H9 (cell line): ENCODE data around the gene ICE1. TPM values are rescaled to one million over a fixed set of nuclear protein-coding genes. Genes with fewer than 3 reads are reported as not detected.

Source experiments
- DNase-seq: peaks from one replicate; pipeline ENCODE4 v3.0.0-alpha.2; 2017
- H2AFZ ChIP-seq: one replicate; pipeline ENCODE4 v1.6.1; 2013; ENCODE audit warnings: mild to moderate bottlenecking, low read length, control low read depth, moderate library complexity
- H2AK5ac ChIP-seq: 2 replicates; pipeline ENCODE4 v1.6.1; 2013; ENCODE audit warnings: low read length, control low read depth, mixed read lengths; ENCODE audit not compliant: insufficient read length
- H2BK120ac ChIP-seq: one replicate; pipeline ENCODE4 v1.6.1; 2013; ENCODE audit warnings: low read depth, mild to moderate bottlenecking, low read length, control low read depth, inconsistent platforms; ENCODE audit not compliant: poor library complexity, severe bottlenecking
- H2BK12ac ChIP-seq: 2 replicates; pipeline ENCODE4 v1.6.1; 2013; ENCODE audit warnings: low read length, control low read depth, mixed read lengths, low read depth; ENCODE audit not compliant: insufficient read length
- H2BK15ac ChIP-seq: 2 replicates; pipeline ENCODE4 v1.6.1; 2013; ENCODE audit warnings: low read depth, low read length, control low read depth
- H2BK20ac ChIP-seq: one replicate; pipeline ENCODE4 v1.6.1; 2013; ENCODE audit warnings: low read depth, mild to moderate bottlenecking, low read length, control low read depth, inconsistent platforms; ENCODE audit not compliant: poor library complexity, severe bottlenecking
- H2BK5ac ChIP-seq: 2 replicates; pipeline ENCODE4 v1.6.1; 2013; ENCODE audit warnings: low read length, control low read depth, mixed read lengths; ENCODE audit not compliant: insufficient read length
- H3K14ac ChIP-seq: 2 replicates; pipeline ENCODE4 v1.6.1; 2013; ENCODE audit warnings: low read length, control low read depth; ENCODE audit not compliant: insufficient read depth
- H3K18ac ChIP-seq: 2 replicates; pipeline ENCODE4 v1.6.1; 2013; ENCODE audit warnings: low read depth, mild to moderate bottlenecking, mixed read lengths, low read length, control low read depth; ENCODE audit not compliant: insufficient read length
- H3K23ac ChIP-seq: 2 replicates; pipeline ENCODE4 v1.6.1; 2013; ENCODE audit warnings: low read length, control low read depth, mixed read lengths, low read depth; ENCODE audit not compliant: insufficient read length
- H3K23me2 ChIP-seq: 2 replicates; pipeline ENCODE4 v1.6.1; 2013; ENCODE audit warnings: low read depth, mild to moderate bottlenecking, mixed read lengths, low read length, control low read depth; ENCODE audit not compliant: insufficient read length, poor library complexity, severe bottlenecking
- H3K27ac ChIP-seq: 2 replicates; pipeline ENCODE4 v1.5.1; 2013; ENCODE audit warnings: low read length, control low read depth, mixed read lengths, low read depth; ENCODE audit not compliant: insufficient read length
- H3K27me3 ChIP-seq: 2 replicates; pipeline ENCODE4 v1.6.1; 2013; ENCODE audit warnings: low read length, control low read depth, inconsistent platforms; ENCODE audit not compliant: insufficient read depth
- H3K4ac ChIP-seq: 2 replicates; pipeline ENCODE4 v1.6.1; 2013; ENCODE audit warnings: low read depth, mild to moderate bottlenecking, control low read depth, inconsistent platforms, low read length, moderate library complexity
- H3K4me1 ChIP-seq: 2 replicates; pipeline ENCODE4 v1.6.1; 2013; ENCODE audit warnings: low read length, control low read depth, inconsistent platforms; ENCODE audit not compliant: insufficient read depth
- H3K4me2 ChIP-seq: 2 replicates; pipeline ENCODE4 v1.6.1; 2013; ENCODE audit warnings: low read length, control low read depth, mixed read lengths; ENCODE audit not compliant: insufficient read length, insufficient read depth
- H3K56ac ChIP-seq: 2 replicates; pipeline ENCODE4 v1.6.1; 2013; ENCODE audit warnings: low read depth, mild to moderate bottlenecking, mixed read lengths, low read length, control low read depth; ENCODE audit not compliant: insufficient read length
- H3K79me1 ChIP-seq: 2 replicates; pipeline ENCODE4 v1.6.1; 2013; ENCODE audit warnings: low read depth, mild to moderate bottlenecking, moderate library complexity, low read length, control low read depth, inconsistent platforms; ENCODE audit not compliant: insufficient read depth, poor library complexity, severe bottlenecking
- H3K79me2 ChIP-seq: 2 replicates; pipeline ENCODE4 v1.6.1; 2013; ENCODE audit warnings: low read length, control low read depth, inconsistent platforms; ENCODE audit not compliant: insufficient read depth
- H3K9ac ChIP-seq: 2 replicates; pipeline ENCODE4 v1.6.1; 2013; ENCODE audit warnings: low read length, control low read depth, mixed read lengths; ENCODE audit not compliant: insufficient read length; ENCODE audit errors: extremely low read depth
- H3K9me3 ChIP-seq: one replicate; pipeline ENCODE4 v1.6.1; 2013; ENCODE audit warnings: low read depth, low read length, inconsistent platforms; ENCODE audit not compliant: control insufficient read depth
- H3T11ph ChIP-seq: one replicate; pipeline ENCODE4 v1.6.1; 2013; ENCODE audit warnings: mild to moderate bottlenecking, low read length, control low read depth, inconsistent platforms
- H4K20me1 ChIP-seq: one replicate; pipeline ENCODE4 v1.6.1; 2013; ENCODE audit not compliant: control insufficient read depth, insufficient read length, insufficient read depth
- H4K5ac ChIP-seq: 2 replicates; pipeline ENCODE4 v1.6.1; 2013; ENCODE audit warnings: low read depth, mild to moderate bottlenecking, mixed read lengths, low read length, control low read depth; ENCODE audit not compliant: insufficient read length
- H4K8ac ChIP-seq: replicated peaks from 2 replicates; pipeline ENCODE4 v1.6.1; 2013; ENCODE audit warnings: low read length, control low read depth, mixed read lengths, low read depth; ENCODE audit not compliant: insufficient read length
- H4K91ac ChIP-seq: 2 replicates; pipeline ENCODE4 v1.6.1; 2013; ENCODE audit warnings: low read depth, mild to moderate bottlenecking, moderate library complexity, mixed read lengths, low read length, control low read depth; ENCODE audit not compliant: insufficient read length
- H3K27ac Mint-ChIP-seq, 3 experiments: 2 replicates in 2 of 3; 3 replicates in 1 of 3; pipeline ENCODE4 v1.8.0; 2020 to 2021; ENCODE audit warnings: mixed read lengths in 3 of 3, mild to moderate bottlenecking in 1 of 3, moderate library complexity in 1 of 3
- H3K27me3 Mint-ChIP-seq: 2 replicates; pipeline ENCODE4 v1.8.0; 2021; ENCODE audit warnings: low read depth, mild to moderate bottlenecking, moderate library complexity, mixed read lengths
- H3K36me3 Mint-ChIP-seq, 3 experiments: 2 replicates in 2 of 3; 3 replicates in 1 of 3; pipeline ENCODE4 v1.8.0; 2020 to 2021; ENCODE audit warnings: low read depth in 3 of 3, mixed read lengths in 3 of 3; ENCODE audit not compliant: insufficient read depth in 1 of 3
- H3K4me1 Mint-ChIP-seq, 2 experiments: 2 replicates each; pipeline ENCODE4 v1.8.0; 2020; ENCODE audit warnings: mixed read lengths in 2 of 2
- H3K4me3 Mint-ChIP-seq, 2 experiments: 2 replicates in 1 of 2; 3 replicates in 1 of 2; pipeline ENCODE4 v1.8.0; 2020 to 2021; ENCODE audit warnings: mild to moderate bottlenecking in 2 of 2, mixed read lengths in 2 of 2, moderate library complexity in 1 of 2
- H3K9me3 Mint-ChIP-seq, 2 experiments: 2 replicates in 1 of 2; 3 replicates in 1 of 2; pipeline ENCODE4 v1.8.0; 2020; ENCODE audit warnings: mild to moderate bottlenecking in 2 of 2, mixed read lengths in 2 of 2, moderate library complexity in 1 of 2
- WGBS: extraction: QIAGEN DNeasy Blood & Tissue Kit; methylation state at CpG from one replicate; pipeline ENCODE4 v1.1.7; 2013; ENCODE audit warnings: missing lambda C conversion rate, low lambda C conversion rate, mixed read lengths; ENCODE audit not compliant: insufficient read length; ENCODE audit errors: extremely low coverage; 5-methylcytosine and 5-hydroxymethylcytosine counted together
- total RNA-seq: library from RNA; stranded (reverse); gene quantifications from 2 replicates; pipeline ENCODE4 v1.2.1, GENCODE V29; 2021
- TF ChIP-seq, protein P1 (sequence below): fragments of 200-600 bp; sonication (generic); conservative IDR thresholded peaks from 3 replicates; pipeline ENCODE4 v1.8.0; 2021; ENCODE audit warnings: antibody characterized with exemption, mild to moderate bottlenecking

ICE1 gene
- total RNA-seq, 1 experiment from 2014 or later, result 45.1 TPM

DNA sequence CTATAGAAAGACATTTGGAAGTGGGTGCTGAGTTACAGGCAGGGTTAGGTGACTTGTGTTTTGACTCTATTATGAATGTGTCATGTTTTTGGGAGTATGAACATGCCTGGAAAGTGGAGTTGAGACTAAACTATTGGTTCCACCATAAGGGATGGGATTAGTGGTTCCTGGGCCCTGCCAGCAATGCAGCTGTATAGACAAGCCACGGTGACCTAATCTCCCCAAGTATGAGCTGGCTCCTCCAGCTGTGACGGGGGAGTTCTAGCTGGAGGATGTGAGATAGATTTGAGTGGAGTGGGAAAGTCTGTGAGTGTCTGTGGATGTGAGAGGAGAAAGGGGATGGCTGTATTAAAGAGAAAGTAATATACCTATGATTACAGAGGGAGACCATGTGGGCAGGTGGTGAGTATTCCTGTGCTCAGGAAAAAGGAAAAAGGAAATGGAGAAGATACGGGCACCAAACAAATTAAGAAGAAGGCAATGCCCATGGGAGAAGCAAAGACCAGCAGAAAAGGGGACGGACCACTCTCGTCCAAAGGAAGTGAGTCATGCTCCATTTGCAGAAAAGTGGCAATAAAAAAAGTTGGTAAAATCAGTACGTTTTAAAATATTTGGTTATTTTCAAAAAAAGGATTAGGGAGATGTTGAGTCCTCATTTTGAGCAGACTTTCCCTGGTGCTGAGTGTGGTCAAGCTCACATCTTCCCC lies 48.3 kb upstream of the ICE1 start:
- H3K27me3 Mint-ChIP-seq, result no peaks in the 10 kb centered on the region; the same call in 1 of the 2 replicates
- TF ChIP-seq, protein P1, sequence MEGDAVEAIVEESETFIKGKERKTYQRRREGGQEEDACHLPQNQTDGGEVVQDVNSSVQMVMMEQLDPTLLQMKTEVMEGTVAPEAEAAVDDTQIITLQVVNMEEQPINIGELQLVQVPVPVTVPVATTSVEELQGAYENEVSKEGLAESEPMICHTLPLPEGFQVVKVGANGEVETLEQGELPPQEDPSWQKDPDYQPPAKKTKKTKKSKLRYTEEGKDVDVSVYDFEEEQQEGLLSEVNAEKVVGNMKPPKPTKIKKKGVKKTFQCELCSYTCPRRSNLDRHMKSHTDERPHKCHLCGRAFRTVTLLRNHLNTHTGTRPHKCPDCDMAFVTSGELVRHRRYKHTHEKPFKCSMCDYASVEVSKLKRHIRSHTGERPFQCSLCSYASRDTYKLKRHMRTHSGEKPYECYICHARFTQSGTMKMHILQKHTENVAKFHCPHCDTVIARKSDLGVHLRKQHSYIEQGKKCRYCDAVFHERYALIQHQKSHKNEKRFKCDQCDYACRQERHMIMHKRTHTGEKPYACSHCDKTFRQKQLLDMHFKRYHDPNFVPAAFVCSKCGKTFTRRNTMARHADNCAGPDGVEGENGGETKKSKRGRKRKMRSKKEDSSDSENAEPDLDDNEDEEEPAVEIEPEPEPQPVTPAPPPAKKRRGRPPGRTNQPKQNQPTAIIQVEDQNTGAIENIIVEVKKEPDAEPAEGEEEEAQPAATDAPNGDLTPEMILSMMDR, result no peak
- no peak overlapping the region for H3K27ac ChIP-seq

More for the DNA sequence above, 48.3 kb upstream of the ICE1 start:
- no peak overlapping the region for H2BK20ac ChIP-seq
- no peaks in the 10 kb centered on the region for H3K27me3 ChIP-seq
- no peaks in the 10 kb centered on the region for H4K20me1 ChIP-seq
- H3K79me2 ChIP-seq, result no peaks in the 10 kb centered on the region
- no peak overlapping the region for H3K56ac ChIP-seq
- no peak overlapping the region for H2BK5ac ChIP-seq
- H3T11ph ChIP-seq, result no peak overlapping the region
- Mint-ChIP-seq H3K36me3 (peaks cover 8 to 31% (median 16%) of the 10 kb centered on the region in 3 experiments; a peak in 6 of 7 replicates), H3K4me1 (peaks cover 27 to 30% of the 10 kb centered on the region in 2 experiments), H3K9me3 (peaks cover 17 to 20% of the 10 kb centered on the region in 2 experiments), H3K27ac (no peak overlapping the region), H3K4me3 (no peak overlapping the region)
- H2AK5ac ChIP-seq, result no peak overlapping the region
- no peak overlapping the region for H3K23ac ChIP-seq
- DNase-seq, result no peak
- no CpG with 5 or more reads among the region's 6 CpGs for WGBS
- no peaks in the 10 kb centered on the region for H3K23me2 ChIP-seq
- H3K9ac ChIP-seq, result no peak overlapping the region
- no peak overlapping the region for H2BK120ac ChIP-seq
- no peak overlapping the region for H3K18ac ChIP-seq
- no peaks in the 10 kb centered on the region for H3K4me1 ChIP-seq
- H3K4me2 ChIP-seq, result no peak overlapping the region
- H3K14ac ChIP-seq, result no peak overlapping the region
- H2AFZ ChIP-seq, result no peak overlapping the region
- H3K79me1 ChIP-seq, result no peaks in the 10 kb centered on the region
- H4K5ac ChIP-seq, result no peak overlapping the region
- H2BK12ac ChIP-seq, result no peak overlapping the region
- no peak overlapping the region for H4K91ac ChIP-seq
- no peak overlapping the region for H2BK15ac ChIP-seq
- H3K4ac ChIP-seq, result no peak overlapping the region
- H3K9me3 ChIP-seq, result peaks cover 12% of the 10 kb centered on the region
- H4K8ac ChIP-seq, result no peak overlapping the region
